Nephron progenitor cell (in vitro differentiated cells): ENCODE results near the gene RNGTT.

Experiments
- DNase-seq: peaks from one replicate; pipeline ENCODE4 v3.0.0; 2021
- H3K27ac Mint-ChIP-seq: 2 replicates; pipeline ENCODE4 v1.8.0; 2021; ENCODE audit warnings: mild to moderate bottlenecking, moderate library complexity, mixed read lengths
- H3K27me3 Mint-ChIP-seq: 2 replicates; pipeline ENCODE4 v1.8.0; 2021; ENCODE audit warnings: mild to moderate bottlenecking, low read depth, mixed read lengths; ENCODE audit not compliant: poor library complexity
- H3K36me3 Mint-ChIP-seq: 2 replicates; pipeline ENCODE4 v1.8.0; 2021; ENCODE audit warnings: low read depth, mixed read lengths
- H3K4me1 Mint-ChIP-seq: 2 replicates; pipeline ENCODE4 v1.8.0; 2021; ENCODE audit warnings: mixed read lengths
- H3K4me3 Mint-ChIP-seq: 2 replicates; pipeline ENCODE4 v1.8.0; 2021; ENCODE audit warnings: mild to moderate bottlenecking, moderate library complexity, mixed read lengths
- H3K9me3 Mint-ChIP-seq: 2 replicates; pipeline ENCODE4 v1.8.0; 2021; ENCODE audit warnings: mild to moderate bottlenecking, moderate library complexity, mixed read lengths
- TF ChIP-seq, protein P1 (sequence below): fragments of 200-600 bp; sonication (generic); IDR thresholded peaks from 2 replicates; pipeline ENCODE4 v1.5.0; 2021; ENCODE audit warnings: antibody characterized with exemption

The RNGTT gene

GRCh38 chr6:88877893-88878292, 85.5 kb downstream of the RNGTT start:
- no peaks in the 10 kb centered on the region for H3K4me1 Mint-ChIP-seq
- no peaks in the 10 kb centered on the region for H3K9me3 Mint-ChIP-seq

DNA sequence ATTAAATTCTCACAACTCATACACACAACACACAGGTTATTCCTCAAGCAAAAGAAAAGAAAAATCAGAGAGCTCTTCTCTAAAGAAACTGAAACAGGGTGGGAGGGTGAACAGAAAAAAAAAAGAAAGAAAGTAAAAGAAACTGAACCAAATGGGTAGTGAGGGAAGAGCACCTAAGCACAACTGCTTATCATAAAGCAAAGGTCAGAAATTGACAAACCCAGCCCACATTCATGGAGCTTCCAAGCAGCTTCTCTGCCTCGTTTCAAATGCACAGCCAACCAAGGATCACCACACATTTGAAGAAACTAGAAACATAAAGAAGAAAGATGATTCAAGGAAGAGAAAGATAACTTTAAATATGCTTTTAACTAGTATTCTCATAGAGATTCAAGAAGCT, 90.5 kb downstream of the RNGTT start:
- Mint-ChIP-seq H3K27me3 (no peaks in the 10 kb centered on the region), H3K4me3 (no peak overlapping the region)

More at GRCh38 chr6:88877893-88878292, 85.5 kb downstream of the RNGTT start:
- TF ChIP-seq, protein P1, sequence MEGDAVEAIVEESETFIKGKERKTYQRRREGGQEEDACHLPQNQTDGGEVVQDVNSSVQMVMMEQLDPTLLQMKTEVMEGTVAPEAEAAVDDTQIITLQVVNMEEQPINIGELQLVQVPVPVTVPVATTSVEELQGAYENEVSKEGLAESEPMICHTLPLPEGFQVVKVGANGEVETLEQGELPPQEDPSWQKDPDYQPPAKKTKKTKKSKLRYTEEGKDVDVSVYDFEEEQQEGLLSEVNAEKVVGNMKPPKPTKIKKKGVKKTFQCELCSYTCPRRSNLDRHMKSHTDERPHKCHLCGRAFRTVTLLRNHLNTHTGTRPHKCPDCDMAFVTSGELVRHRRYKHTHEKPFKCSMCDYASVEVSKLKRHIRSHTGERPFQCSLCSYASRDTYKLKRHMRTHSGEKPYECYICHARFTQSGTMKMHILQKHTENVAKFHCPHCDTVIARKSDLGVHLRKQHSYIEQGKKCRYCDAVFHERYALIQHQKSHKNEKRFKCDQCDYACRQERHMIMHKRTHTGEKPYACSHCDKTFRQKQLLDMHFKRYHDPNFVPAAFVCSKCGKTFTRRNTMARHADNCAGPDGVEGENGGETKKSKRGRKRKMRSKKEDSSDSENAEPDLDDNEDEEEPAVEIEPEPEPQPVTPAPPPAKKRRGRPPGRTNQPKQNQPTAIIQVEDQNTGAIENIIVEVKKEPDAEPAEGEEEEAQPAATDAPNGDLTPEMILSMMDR: no peak
- H3K36me3 Mint-ChIP-seq: peaks cover 1% of the 10 kb centered on the region
- no peak for DNase-seq
- no peak overlapping the region for H3K4me3 Mint-ChIP-seq
- no peaks in the 10 kb centered on the region for H3K27me3 Mint-ChIP-seq
- H3K27ac Mint-ChIP-seq: no peak overlapping the region

GRCh38 chr6:88871498-88871897, 91.9 kb downstream of the RNGTT start:
- TF ChIP-seq, protein P1: no peak
- Mint-ChIP-seq H3K27ac (peak overlapping the region; percentile 80), H3K4me1 (peaks cover 8% of the 10 kb centered on the region), H3K36me3 (no peaks in the 10 kb centered on the region), H3K27me3 (no peaks in the 10 kb centered on the region), H3K4me3 (no peak overlapping the region), H3K9me3 (no peaks in the 10 kb centered on the region)
- DNase-seq: no peak

More for the DNA sequence above, 90.5 kb downstream of the RNGTT start:
- H3K27ac Mint-ChIP-seq: peak overlapping the region; percentile 6
- H3K36me3 Mint-ChIP-seq: no peaks in the 10 kb centered on the region
- no peak for DNase-seq
- H3K9me3 Mint-ChIP-seq: no peaks in the 10 kb centered on the region
- peaks cover 8% of the 10 kb centered on the region for H3K4me1 Mint-ChIP-seq
- TF ChIP-seq, protein P1: no peak

DNA sequence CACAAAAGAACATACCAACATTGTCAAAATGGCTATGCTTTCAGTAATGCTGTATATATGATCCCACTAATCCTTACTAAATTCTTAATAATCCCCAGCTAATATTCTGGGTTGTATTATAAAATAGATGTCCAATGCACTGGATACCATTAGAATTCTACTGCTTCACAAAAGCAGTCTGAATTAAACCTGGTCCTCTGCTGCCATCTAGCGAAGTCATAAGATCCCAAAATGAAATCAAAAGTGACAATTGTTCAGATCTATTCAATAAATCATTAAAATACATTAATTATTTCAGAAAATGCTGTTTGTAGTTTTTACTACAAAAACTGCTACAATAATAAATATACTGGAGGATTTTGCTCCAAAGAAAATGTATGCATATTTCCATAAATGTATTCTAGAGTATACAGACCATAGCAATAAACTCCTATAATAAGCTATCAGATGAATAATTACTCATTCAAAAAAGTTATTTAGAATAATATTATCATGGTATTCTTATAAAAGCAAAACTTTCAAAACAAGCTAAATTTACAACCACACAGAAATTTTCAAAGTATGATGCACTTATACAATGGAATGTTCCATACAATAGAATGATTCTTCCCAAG, 92.6 kb downstream of the RNGTT start:
- peak; percentile 37 for DNase-seq
- Mint-ChIP-seq H3K9me3 (no peaks in the 10 kb centered on the region), H3K27ac (no peak overlapping the region), H3K27me3 (no peaks in the 10 kb centered on the region), H3K4me1 (peaks cover 8% of the 10 kb centered on the region), H3K4me3 (no peak overlapping the region), H3K36me3 (no peaks in the 10 kb centered on the region)
- TF ChIP-seq, protein P1: peak; percentile 63

DNA sequence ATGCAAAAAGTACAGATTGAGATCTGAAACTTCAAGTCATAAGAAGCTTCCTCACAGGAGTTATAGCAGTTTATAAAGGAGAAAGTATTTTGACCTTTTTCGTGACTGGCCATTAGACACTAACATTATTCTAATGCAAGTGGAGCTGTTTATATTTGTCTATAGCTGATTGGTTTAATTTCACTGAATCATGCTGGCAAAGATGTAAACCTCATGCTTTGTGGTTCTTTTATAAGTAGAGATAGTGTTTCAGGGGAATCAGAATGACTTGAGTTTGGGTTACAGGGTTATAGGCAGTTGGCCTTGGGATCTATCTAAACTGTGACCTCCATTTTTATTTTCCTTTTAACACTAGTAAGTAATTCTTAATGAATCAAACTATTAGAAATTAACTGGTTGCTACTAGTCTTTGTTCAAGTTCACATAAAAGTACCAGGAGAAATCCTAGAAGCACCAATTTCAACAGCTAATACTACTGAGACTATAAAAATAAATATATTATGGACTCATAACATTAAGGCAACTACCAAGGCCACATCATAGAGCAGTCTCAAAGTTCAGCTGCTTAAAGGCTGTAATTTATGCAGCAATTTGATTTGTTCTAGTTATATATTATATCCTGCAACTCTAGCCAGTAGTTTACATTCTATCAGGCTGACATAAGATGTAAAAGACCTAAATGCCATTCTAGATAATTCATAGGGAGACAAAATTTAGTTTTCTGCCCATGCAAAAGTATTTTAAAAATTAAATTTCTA, 94.0 kb downstream of the RNGTT start:
- Mint-ChIP-seq H3K4me3 (no peak overlapping the region), H3K9me3 (no peaks in the 10 kb centered on the region), H3K4me1 (peaks cover 8% of the 10 kb centered on the region), H3K27ac (no peak overlapping the region), H3K27me3 (no peaks in the 10 kb centered on the region), H3K36me3 (no peaks in the 10 kb centered on the region)
- TF ChIP-seq, protein P1: no peak
- DNase-seq: no peak
